Forelimb muscle (tissue), 1 donor: ENCODE data around the gene CLCF1. TPM values are rescaled to one million over a fixed set of nuclear protein-coding genes. Genes with fewer than 3 reads are reported as not detected.

Experiments used
- DNase-seq: peaks from one replicate; pipeline ENCODE4 v3.0.0-alpha.2; 2013; ENCODE audit warnings: low read depth
- polyA plus RNA-seq: library from polyadenylated mRNA; unstranded; fragments of 120-200 nt; gene quantifications from one replicate; pipeline ENCODE4 v1.2.1, GENCODE V29; 2013; ENCODE audit not compliant: insufficient read length

The CLCF1 gene
- polyA plus RNA-seq = 3.6 TPM

GRCh38 chr11:67372993-67373647 is at the start of gene CLCF1:
TSS of gene CLCF1 (minus strand) at chr11:67373598. CDS start at chr11:67373539, 59 bp downstream.
- DNase-seq = no peak

- DNase-seq = no peak
These were observed 49.5 kb upstream of the CLCF1 start for GRCh38 chr11:67422891-67423290.

GRCh38 chr11:67421430-67422031 is 48.1 kb upstream of the CLCF1 start:
- DNase-seq = no peak

GRCh38 chr11:67420646-67421429 is 47.4 kb upstream of the CLCF1 start:
- no peak for DNase-seq

- DNase-seq = no peak
These were observed 46.8 kb upstream of the CLCF1 start for GRCh38 chr11:67420147-67420645.

- DNase-seq = no peak
These were observed 46.1 kb upstream of the CLCF1 start for GRCh38 chr11:67419325-67420049.

- no peak for DNase-seq
These were observed 45.3 kb upstream of the CLCF1 start for GRCh38 chr11:67418476-67419281.

- DNase-seq = no peak
These were observed 44.0 kb upstream of the CLCF1 start for GRCh38 chr11:67417425-67417824.

- no peak for DNase-seq
These were observed 43.3 kb upstream of the CLCF1 start for GRCh38 chr11:67416416-67417335.

GRCh38 chr11:67415501-67416304 is 42.3 kb upstream of the CLCF1 start, which contains the start of gene CARNS1:
TSS of gene CARNS1 (plus strand) at chr11:67415678. CDS start at chr11:67416200, 522 bp downstream.
- DNase-seq = no peak

GRCh38 chr11:67413266-67413849 is 40.0 kb upstream of the CLCF1 start:
- no peak for DNase-seq

GRCh38 chr11:67412495-67413179 is 39.2 kb upstream of the CLCF1 start:
- no peak for DNase-seq

GRCh38 chr11:67411785-67412152 is 38.4 kb upstream of the CLCF1 start:
- no peak for DNase-seq

GRCh38 chr11:67410984-67411784 is 37.8 kb upstream of the CLCF1 start:
- DNase-seq = no peak

- DNase-seq = no peak
These were observed 37.0 kb upstream of the CLCF1 start for GRCh38 chr11:67410369-67410831.

GRCh38 chr11:67409781-67410368 is 36.5 kb upstream of the CLCF1 start:
- no peak for DNase-seq

GRCh38 chr11:67409261-67409666 is 35.9 kb upstream of the CLCF1 start:
- no peak for DNase-seq
